Measurements from ENCODE around the gene IRF6. TPM values are rescaled to one million over a fixed set of nuclear protein-coding genes. Genes with fewer than 3 reads are reported as not detected.

IRF6 gene
- total and polyA plus RNA-seq, 2 of the 8 experiments (the other 6 are each of a cell fraction or from before 2014, with no cell fraction given), result 9.6 to 13.4 TPM

GRCh38 chr1:209805875-209806760 lies at the start of gene IRF6 (continued):
- TF ChIP-seq CEBPB (IDR thresholded peaks at IDR 0.05; ENCODE audit: low read depth, low read length) (no peak), CHD1 (IDR thresholded peaks at IDR 0.05; ENCODE audit: low read depth, low read length) (no peak), SP1 (IDR thresholded peaks at IDR 0.05; ENCODE audit: low read depth, low read length) (no peak; the same call in 1 of the 2 replicates), TAF7 (optimal IDR thresholded peaks at IDR 0.05; ENCODE audit: borderline replicate concordance, low read depth, low read length) (peak; percentile 52), YY1 (IDR thresholded peaks at IDR 0.05; ENCODE audit: low read depth, low read length) (no peak), SP4 (IDR thresholded peaks at IDR 0.05; ENCODE audit: low read length) (no peak; the same call in 1 of the 2 replicates), SIX5 (IDR thresholded peaks at IDR 0.05; ENCODE audit: low read depth, low read length) (no peak; the same call in 1 of the 2 replicates), TEAD4 (IDR thresholded peaks at IDR 0.05; ENCODE audit: low read depth, low read length) (no peak)
- TF ChIP-seq, protein P1, sequence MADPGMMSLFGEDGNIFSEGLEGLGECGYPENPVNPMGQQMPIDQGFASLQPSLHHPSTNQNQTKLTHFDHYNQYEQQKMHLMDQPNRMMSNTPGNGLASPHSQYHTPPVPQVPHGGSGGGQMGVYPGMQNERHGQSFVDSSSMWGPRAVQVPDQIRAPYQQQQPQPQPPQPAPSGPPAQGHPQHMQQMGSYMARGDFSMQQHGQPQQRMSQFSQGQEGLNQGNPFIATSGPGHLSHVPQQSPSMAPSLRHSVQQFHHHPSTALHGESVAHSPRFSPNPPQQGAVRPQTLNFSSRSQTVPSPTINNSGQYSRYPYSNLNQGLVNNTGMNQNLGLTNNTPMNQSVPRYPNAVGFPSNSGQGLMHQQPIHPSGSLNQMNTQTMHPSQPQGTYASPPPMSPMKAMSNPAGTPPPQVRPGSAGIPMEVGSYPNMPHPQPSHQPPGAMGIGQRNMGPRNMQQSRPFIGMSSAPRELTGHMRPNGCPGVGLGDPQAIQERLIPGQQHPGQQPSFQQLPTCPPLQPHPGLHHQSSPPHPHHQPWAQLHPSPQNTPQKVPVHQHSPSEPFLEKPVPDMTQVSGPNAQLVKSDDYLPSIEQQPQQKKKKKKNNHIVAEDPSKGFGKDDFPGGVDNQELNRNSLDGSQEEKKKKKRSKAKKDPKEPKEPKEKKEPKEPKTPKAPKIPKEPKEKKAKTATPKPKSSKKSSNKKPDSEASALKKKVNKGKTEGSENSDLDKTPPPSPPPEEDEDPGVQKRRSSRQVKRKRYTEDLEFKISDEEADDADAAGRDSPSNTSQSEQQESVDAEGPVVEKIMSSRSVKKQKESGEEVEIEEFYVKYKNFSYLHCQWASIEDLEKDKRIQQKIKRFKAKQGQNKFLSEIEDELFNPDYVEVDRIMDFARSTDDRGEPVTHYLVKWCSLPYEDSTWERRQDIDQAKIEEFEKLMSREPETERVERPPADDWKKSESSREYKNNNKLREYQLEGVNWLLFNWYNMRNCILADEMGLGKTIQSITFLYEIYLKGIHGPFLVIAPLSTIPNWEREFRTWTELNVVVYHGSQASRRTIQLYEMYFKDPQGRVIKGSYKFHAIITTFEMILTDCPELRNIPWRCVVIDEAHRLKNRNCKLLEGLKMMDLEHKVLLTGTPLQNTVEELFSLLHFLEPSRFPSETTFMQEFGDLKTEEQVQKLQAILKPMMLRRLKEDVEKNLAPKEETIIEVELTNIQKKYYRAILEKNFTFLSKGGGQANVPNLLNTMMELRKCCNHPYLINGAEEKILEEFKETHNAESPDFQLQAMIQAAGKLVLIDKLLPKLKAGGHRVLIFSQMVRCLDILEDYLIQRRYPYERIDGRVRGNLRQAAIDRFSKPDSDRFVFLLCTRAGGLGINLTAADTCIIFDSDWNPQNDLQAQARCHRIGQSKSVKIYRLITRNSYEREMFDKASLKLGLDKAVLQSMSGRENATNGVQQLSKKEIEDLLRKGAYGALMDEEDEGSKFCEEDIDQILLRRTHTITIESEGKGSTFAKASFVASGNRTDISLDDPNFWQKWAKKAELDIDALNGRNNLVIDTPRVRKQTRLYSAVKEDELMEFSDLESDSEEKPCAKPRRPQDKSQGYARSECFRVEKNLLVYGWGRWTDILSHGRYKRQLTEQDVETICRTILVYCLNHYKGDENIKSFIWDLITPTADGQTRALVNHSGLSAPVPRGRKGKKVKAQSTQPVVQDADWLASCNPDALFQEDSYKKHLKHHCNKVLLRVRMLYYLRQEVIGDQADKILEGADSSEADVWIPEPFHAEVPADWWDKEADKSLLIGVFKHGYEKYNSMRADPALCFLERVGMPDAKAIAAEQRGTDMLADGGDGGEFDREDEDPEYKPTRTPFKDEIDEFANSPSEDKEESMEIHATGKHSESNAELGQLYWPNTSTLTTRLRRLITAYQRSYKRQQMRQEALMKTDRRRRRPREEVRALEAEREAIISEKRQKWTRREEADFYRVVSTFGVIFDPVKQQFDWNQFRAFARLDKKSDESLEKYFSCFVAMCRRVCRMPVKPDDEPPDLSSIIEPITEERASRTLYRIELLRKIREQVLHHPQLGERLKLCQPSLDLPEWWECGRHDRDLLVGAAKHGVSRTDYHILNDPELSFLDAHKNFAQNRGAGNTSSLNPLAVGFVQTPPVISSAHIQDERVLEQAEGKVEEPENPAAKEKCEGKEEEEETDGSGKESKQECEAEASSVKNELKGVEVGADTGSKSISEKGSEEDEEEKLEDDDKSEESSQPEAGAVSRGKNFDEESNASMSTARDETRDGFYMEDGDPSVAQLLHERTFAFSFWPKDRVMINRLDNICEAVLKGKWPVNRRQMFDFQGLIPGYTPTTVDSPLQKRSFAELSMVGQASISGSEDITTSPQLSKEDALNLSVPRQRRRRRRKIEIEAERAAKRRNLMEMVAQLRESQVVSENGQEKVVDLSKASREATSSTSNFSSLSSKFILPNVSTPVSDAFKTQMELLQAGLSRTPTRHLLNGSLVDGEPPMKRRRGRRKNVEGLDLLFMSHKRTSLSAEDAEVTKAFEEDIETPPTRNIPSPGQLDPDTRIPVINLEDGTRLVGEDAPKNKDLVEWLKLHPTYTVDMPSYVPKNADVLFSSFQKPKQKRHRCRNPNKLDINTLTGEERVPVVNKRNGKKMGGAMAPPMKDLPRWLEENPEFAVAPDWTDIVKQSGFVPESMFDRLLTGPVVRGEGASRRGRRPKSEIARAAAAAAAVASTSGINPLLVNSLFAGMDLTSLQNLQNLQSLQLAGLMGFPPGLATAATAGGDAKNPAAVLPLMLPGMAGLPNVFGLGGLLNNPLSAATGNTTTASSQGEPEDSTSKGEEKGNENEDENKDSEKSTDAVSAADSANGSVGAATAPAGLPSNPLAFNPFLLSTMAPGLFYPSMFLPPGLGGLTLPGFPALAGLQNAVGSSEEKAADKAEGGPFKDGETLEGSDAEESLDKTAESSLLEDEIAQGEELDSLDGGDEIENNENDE (IDR thresholded peaks at IDR 0.05; ENCODE audit: insufficient replicate concordance, low read length), result no peak
- TF ChIP-seq, protein P2, sequence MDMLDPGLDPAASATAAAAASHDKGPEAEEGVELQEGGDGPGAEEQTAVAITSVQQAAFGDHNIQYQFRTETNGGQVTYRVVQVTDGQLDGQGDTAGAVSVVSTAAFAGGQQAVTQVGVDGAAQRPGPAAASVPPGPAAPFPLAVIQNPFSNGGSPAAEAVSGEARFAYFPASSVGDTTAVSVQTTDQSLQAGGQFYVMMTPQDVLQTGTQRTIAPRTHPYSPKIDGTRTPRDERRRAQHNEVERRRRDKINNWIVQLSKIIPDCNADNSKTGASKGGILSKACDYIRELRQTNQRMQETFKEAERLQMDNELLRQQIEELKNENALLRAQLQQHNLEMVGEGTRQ (IDR thresholded peaks at IDR 0.05; ENCODE audit: low read length), result no peak

All from H1 (cell line).